ENCODE measurements around the gene HYAL3.
"Not testable (repeated sequence)": the region's sequence is repeated elsewhere in the genome, so short reads cannot be mapped to it uniquely, and the experiment has no call there.

The HYAL3 gene

GRCh38 chr3:50268703-50269451, 30.3 kb downstream of the HYAL3 start, which contains the start of gene SEMA3B:
SEMA3B (plus strand) TSS chr3:50269147; CDS start chr3:50269241, 94 bp downstream.
- no peak for DNase-seq

GRCh38 chr3:50268276-50268675, 30.9 kb downstream of the HYAL3 start:
- no peak for DNase-seq

DNA sequence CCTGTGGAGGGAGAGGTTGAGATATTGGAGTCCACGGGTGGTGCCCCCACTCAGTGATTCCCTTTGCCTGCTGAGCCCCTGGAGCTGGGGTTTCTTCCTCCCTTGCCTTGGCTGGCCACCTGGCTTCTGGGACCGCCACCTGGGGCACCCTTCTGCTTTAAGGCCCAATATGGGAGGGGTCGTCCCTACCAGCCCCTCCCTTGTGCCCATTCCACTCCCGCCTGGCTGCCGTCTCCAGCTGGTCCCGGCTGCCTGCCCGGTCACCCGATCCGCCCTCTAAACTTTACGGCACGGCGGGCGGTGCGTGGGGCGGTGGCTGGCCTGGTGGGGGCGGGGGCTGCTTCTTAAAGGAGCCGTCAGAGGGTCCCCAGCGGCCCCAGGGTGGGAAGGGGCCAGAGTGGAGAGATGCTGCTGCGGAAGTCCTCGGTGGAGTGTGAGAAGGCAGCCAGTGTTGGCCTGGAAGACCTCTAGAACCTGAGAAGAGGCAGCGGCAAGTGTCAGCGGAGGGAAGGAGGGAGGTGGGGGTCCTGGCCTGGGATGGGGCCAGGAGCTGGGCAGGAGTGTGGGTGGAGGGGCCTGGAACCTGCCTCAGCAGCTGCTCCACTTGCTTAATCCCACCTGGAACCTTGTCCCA, 31.8 kb downstream of the HYAL3 start:
- DNase-seq, result no peak

DNA sequence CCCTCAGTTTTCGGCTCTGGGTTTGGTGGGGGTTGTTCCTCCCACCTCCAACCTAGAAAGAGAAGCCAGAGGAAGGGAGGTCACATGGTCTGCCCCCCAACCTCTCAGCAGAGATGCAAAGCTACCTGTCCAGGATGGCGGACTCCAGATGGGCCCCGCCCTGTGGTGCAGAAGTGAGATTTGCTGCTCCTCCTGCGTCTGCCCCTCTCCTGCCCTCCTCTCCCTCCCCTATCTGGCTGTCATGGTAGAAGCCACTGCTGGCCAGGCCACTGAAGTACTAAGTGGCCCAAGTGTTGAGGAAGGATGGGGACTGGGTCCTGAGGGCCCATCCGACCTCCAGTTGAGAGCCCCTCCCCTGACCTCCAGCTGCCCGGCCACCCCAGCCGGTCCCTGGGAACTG, 32.4 kb downstream of the HYAL3 start:
- DNase-seq, result no peak

GRCh38 chr3:50266017-50266416, 33.2 kb downstream of the HYAL3 start:
- DNase-seq, result no peak

DNA sequence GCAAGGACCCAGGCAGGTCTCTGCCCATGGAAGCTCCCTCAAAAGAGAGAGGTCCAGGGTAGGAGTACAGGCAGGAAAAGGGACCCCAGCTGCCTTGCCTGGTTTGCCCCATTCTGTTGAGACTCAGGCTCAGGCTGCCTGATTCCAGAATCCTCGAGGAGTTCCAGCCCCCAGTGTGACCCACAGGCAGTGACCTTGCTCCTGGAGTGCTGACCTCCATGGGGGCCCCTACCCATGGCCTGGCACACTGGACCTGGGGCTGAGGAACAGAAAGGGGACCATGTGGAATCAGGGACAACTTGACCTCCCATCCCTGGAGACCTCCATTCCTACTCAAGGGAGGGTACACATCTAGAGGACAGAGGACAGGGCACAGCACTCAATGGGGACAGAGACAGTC, 33.6 kb downstream of the HYAL3 start:
- DNase-seq, result no peak

GRCh38 chr3:50264964-50265485, 34.2 kb downstream of the HYAL3 start:
- DNase-seq, result no peak

GRCh38 chr3:50264383-50264963, 34.7 kb downstream of the HYAL3 start:
- no peak for DNase-seq

DNA sequence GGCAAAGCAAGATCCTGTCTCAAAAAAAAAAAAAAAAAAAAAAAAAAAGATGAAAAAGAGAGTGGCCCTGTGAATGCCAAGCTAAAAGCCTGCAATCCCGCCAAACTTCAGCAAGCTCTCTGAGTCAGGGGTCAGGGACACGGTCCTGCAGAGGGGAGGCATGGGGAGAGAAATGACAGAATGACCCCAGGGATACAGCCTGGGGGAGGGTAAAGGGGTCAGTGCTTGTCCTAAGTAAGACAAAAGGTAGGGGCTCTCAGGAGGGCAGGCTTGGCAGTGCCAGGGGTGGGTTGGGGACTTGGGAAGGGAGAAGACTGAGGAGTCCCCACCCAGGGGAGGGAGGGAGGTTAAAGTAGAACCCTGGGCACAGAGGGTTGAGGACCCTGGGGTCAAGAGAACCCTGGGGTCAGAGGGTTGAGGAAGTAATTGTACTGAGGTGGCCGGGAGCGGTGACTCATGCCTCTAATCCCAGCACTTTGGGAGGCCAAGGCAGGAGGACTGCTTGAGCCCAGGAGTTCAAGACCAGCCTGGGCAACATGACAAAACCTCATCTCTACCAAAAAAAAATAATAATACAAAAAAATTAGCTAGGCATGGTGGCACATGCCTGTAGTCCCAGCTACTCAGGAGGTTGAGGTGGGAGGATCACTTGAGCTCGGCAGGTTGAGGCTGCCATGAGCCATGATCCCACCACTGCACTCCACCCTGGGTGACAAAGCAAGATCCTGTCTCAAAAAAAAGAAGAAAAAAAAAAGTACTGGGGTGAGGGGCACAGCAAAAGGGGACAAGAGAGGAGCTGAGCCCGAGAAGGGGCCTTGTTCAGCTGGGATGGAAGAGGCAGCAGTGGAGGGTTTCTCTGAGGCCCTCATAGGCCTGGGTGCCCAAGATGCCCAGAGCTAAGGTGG, 35.5 kb downstream of the HYAL3 start:
- no peak for DNase-seq

DNA sequence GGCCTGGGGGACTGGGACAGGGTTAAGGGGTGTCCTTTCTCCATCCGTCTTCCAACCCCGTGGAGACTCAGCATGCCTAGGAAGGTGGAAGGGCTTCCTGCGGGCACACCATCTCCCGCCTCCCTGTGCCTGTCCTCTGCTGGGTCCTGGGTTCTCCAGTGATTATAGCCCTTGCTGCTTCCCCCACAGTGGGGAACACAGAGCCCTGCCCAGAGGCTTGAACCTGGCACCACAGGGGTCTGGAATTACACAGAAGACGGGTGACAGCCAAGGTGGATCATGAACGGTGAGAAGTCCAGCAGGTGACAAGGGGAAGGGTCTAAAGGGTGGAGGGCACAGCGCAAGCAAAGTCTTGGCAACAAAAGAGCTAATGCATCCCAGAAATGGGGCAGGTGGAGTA, 36.4 kb downstream of the HYAL3 start:
- DNase-seq, result no peak

DNA sequence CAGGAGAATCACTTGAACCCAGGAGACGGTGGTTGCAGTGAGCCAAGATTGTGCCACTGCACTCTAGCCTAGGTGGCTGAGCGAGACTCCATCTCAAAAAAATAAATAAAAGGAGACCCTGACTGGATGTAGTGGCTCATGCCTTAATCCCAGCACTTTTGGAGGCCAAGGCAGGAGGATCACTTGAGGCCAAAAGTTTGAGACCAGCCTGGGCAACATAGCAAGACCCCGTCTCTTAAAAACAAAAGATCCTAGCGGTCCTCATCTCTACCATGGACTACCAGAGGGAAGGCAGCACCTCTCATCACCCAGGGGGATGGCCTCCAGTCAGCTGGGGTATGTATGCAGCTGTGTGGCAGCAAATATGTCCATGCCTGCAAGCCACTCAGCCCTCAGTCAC, 37.0 kb downstream of the HYAL3 start:
- not testable (repeated sequence) for DNase-seq

GRCh38 chr3:50261505-50261904, 37.7 kb downstream of the HYAL3 start:
- no peak for DNase-seq

- no peak for DNase-seq
These were observed 38.2 kb downstream of the HYAL3 start for GRCh38 chr3:50260942-50261441.

DNA sequence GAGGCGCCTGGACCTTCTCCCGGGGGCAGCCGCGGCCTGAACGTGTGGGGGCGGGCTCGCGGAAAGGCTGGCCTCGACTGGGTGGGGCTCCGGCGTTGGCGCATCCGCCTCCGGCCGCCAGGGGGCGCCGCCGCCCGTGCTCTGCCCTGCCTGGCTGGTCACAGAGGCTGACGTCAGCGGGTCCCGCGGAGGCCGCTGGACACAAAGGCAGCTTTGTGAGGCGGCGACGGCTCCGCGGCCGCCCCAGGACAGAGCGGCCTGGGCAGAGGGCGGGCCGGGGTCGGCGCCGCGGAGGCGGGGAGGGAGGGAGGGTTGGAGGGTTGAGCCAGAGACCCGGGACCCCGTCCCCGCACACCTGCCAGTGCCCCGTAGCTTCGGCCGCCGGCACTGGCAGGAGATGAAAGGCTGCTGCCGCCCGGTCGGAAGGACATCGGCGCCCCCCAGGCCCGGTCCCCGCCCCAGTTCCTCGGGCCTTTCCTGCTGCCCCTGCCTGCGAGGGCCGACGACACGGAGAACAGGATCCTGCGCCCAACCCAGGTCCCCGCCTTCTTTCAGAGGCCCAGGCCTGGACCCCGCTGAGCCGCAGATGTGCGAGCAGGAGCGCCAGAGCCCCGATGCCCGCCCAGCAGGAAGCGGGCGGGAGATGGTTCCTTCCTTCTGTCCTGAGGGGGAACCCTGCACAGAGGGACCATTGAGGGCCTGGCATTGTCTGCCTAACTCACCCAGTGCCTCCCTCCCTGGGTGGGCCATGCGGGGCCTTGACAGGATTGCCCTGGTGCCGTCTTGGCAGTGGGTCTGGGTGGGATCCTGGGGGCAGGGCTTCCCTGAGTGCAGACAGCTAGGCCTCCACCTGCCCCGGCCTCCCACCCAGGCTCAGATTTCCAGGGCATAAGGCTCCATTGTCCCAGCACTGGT, 38.9 kb downstream of the HYAL3 start:
- peak; percentile 88 for DNase-seq

DNA sequence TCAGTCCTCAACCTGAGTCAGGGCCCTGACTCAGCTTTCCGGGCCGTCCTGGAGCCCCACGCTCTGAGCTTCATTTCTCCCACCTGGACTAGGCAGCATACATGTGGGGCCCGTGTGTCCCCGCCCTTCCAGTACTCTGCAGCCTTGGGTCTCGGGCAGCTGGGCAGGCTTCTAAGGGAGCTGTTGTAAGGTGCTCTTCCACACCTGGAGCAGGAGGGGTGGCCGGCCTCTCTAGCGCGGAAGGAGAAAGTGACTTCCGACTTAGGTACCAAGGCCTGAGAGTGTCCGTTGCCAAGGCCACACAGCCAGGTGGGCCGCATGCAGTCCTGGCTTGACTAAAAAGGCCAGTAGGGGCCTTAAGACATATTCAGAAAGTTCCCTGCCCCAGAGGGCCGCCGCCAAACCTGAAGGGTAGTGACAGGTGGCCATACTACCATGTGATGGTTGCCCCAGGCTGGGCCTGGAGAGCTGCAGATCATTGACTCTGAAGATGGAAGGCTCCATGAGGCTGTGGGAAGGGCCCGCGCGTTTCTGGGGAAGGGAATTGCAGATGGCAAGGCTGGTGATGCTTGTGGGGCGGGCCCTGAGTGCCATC, 39.7 kb downstream of the HYAL3 start:
- DNase-seq, result no peak

GRCh38 chr3:50258979-50259378, 40.2 kb downstream of the HYAL3 start:
- DNase-seq, result no peak

DNA sequence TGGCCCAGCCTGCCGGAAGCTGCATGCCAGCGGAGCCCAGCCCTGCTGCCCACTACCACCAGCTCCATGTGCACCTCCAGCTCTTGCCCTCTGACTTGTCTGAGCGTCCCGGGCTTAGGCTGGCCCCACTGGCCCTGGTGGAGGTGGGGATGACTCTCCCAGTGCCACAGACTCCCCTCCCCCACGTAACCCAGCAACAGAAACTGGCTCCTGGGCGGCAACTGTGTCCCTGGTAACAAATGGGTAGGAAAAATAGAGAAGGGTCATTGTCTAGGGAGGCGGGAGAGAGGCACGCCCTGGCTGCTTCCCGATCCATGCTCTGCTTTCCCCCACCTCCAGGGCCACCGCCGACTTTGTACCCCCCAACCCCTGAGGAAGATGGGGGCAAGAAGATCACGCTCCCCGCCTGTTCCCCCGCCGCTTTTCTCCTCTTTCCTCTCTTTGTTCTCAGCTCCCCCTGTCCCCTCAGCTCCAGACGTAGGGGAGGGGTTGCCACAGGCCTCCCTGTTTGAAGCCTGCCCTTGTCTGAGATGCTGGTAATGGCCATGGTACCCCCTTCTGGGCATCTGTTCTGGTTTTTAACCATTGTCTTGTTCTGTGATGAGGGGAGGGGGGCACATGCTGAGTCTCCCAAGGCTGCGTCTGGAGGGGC, 41.0 kb downstream of the HYAL3 start:
- DNase-seq, result no peak

- peak; percentile 50 for DNase-seq
These were observed 42.0 kb downstream of the HYAL3 start for GRCh38 chr3:50256978-50257890.

DNA sequence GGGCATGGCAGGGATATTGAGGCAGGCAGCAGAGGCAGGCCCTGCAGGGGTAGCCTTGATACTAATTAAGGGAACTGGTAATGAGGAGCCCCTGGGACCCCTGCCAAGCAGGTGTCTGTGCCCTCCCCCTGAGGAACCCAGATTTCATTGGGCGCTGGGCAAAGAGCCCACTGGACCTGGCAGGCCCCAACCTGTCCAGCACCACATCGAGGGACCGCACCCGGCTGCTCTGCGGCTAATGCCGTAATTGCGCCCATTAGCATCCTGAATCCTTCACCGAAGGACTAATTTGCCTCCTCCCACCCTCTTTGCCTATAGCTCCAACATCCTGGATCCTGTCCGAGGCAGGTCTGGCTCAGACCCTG, 44.0 kb downstream of the HYAL3 start:
- DNase-seq, result no peak

Measured in CD4-positive, alpha-beta T cell treated with Interleukin-12 subunit alpha and Interleukin-12 subunit beta, for 1 hour (primary cell).